OCI-LY7 (cell line): Measurements from ENCODE around the gene HAAO. TPM values are rescaled to one million over a fixed set of nuclear protein-coding genes. Genes with fewer than 3 reads are reported as not detected.

Experiments
- BruUV-seq: library from RNA; stranded (reverse); fragments of 400-500 nt; replicated peaks from 2 replicates; lab custom pipeline; 2021; lab: Mats Ljungman, UMichigan
- CTCF ChIA-PET: fragments of 300-600 bp; sonication (Branson Sonifier 250); formaldehyde crosslinking; loops from one replicate; lab custom pipeline; 2022; ENCODE audit warnings: antibody characterized with exemption; ENCODE audit not compliant: unreplicated experiment; lab: Charles Lee
- POLR2A ChIA-PET: fragments of 300-600 bp; sonication (Branson Sonifier 250); formaldehyde crosslinking; loops from one replicate; lab custom pipeline; 2022; ENCODE audit warnings: antibody characterized with exemption; lab: Charles Lee
- DNase-seq: peaks from one replicate; pipeline ENCODE4 v3.0.0-alpha.2; 2015; ENCODE audit warnings: low spot score
- H2AFZ ChIP-seq: fragments of 200-600 bp; sonication (generic), shearing (Covaris generic); 2 replicates; pipeline ENCODE4 v1.6.1; 2014; ENCODE audit warnings: mild to moderate bottlenecking, antibody characterized with exemption, low read length, moderate library complexity
- H3K27ac ChIP-seq: fragments of 200-600 bp; sonication (generic); 2 replicates; pipeline ENCODE4 v1.5.1; 2014; ENCODE audit warnings: mixed run types, low read depth, mild to moderate bottlenecking, moderate library complexity, low read length, inconsistent platforms; ENCODE audit not compliant: poor library complexity, severe bottlenecking
- H3K36me3 ChIP-seq: fragments of 200-600 bp; sonication (generic); 2 replicates; pipeline ENCODE4 v1.6.1; 2014; ENCODE audit warnings: mild to moderate bottlenecking, antibody characterized with exemption, low read length, moderate library complexity, mixed read lengths; ENCODE audit not compliant: insufficient read depth
- H3K4me1 ChIP-seq: fragments of 200-600 bp; sonication (generic); 2 replicates; pipeline ENCODE4 v1.5.1; 2014; ENCODE audit warnings: mild to moderate bottlenecking, low read length; ENCODE audit not compliant: insufficient read depth, poor library complexity, severe bottlenecking
- H3K4me2 ChIP-seq: fragments of 200-600 bp; sonication (generic); 2 replicates; pipeline ENCODE4 v1.6.1; 2014; ENCODE audit warnings: mild to moderate bottlenecking, low read length
- H3K4me3 ChIP-seq: fragments of 200-600 bp; sonication (generic); 2 replicates; pipeline ENCODE4 v1.5.1; 2014; ENCODE audit warnings: mild to moderate bottlenecking, low read depth, low read length; ENCODE audit not compliant: poor library complexity, severe bottlenecking
- H3K79me2 ChIP-seq: fragments of 200-600 bp; sonication (generic); 2 replicates; pipeline ENCODE4 v1.6.1; 2016; ENCODE audit warnings: low read depth, mild to moderate bottlenecking, low read length, moderate library complexity, mixed read lengths; ENCODE audit not compliant: insufficient read depth
- H3K9me2 ChIP-seq: fragments of 200-600 bp; sonication (generic); 2 replicates; pipeline ENCODE4 v1.6.1; 2016; ENCODE audit warnings: mild to moderate bottlenecking, low read length, mixed read lengths; ENCODE audit not compliant: insufficient read depth
- H3K9me3 ChIP-seq: fragments of 200-600 bp; sonication (generic); 2 replicates; pipeline ENCODE4 v1.6.1; 2014; ENCODE audit warnings: mild to moderate bottlenecking, mixed run types, low read length, mixed read lengths
- H4K20me1 ChIP-seq: fragments of 200-600 bp; sonication (generic); 2 replicates; pipeline ENCODE4 v1.6.1; 2014; ENCODE audit warnings: mild to moderate bottlenecking, antibody characterized with exemption, low read length, moderate library complexity, mixed read lengths; ENCODE audit not compliant: insufficient read depth
- CTCF ChIP-seq: fragments of 200-600 bp; sonication (generic); conservative IDR thresholded peaks from 2 replicates; pipeline ENCODE4 v1.5.1; 2014; ENCODE audit warnings: mild to moderate bottlenecking, antibody characterized with exemption, low read length, moderate library complexity, mixed read lengths
- EZH2phosphoT487 ChIP-seq: fragments of 200-600 bp; sonication (generic); IDR thresholded peaks from 2 replicates; pipeline ENCODE4 v1.6.1; 2018; ENCODE audit warnings: low read depth, borderline replicate concordance, mild to moderate bottlenecking, mixed run types, antibody characterized with exemption, low read length, moderate library complexity, mixed read lengths
- intact Hi-C: fragments of 100-400 bp; cut with micrococcal nuclease; formaldehyde crosslinking; loops from one replicate; pipeline ENCODE4 v1.10.0; 2022; ENCODE audit not compliant: unreplicated experiment
- total RNA-seq, 2 experiments: library from RNA; depleted of rRNA in 1 of 2; stranded (reverse); fragments of >200 nt in 1 of 2; shearing (Covaris generic) in 1 of 2; gene quantifications; 2 replicates each; pipeline ENCODE4 v1.2.3, GENCODE V29; 2014 to 2022

The HAAO gene
- total RNA-seq, 2 experiments from 2014 or later = not detected

- POLR2A ChIA-PET = no interaction called here
- no peaks in the 10 kb centered on the region for H3K9me3 ChIP-seq
- intact Hi-C loops = no loop called here
- H3K4me3 ChIP-seq = no peak overlapping the region
- H3K79me2 ChIP-seq = no peaks in the 10 kb centered on the region
- H3K4me2 ChIP-seq = no peak overlapping the region
- no peaks in the 10 kb centered on the region for H3K36me3 ChIP-seq
- no peaks in the 10 kb centered on the region for H3K9me2 ChIP-seq
- BruUV-seq = no TSS peak
- no peak overlapping the region for H2AFZ ChIP-seq
- no peak for DNase-seq
- no peak overlapping the region for H3K27ac ChIP-seq
- CTCF ChIA-PET = no interaction called here
- TF ChIP-seq EZH2phosphoT487 = no peak
- TF ChIP-seq CTCF = no peak
- H3K4me1 ChIP-seq = peaks cover 15% of the 10 kb centered on the region
- no peaks in the 10 kb centered on the region for H4K20me1 ChIP-seq
These were observed 14.4 kb upstream of the HAAO start for GRCh38 chr2:42806786-42807185.

GRCh38 chr2:42804891-42805290 is 12.5 kb upstream of the HAAO start:
- intact Hi-C loops = no loop called here
- Histone ChIP-seq H3K36me3 (no peaks in the 10 kb centered on the region), H3K9me3 (no peaks in the 10 kb centered on the region), H3K27ac (no peak overlapping the region), H3K9me2 (no peaks in the 10 kb centered on the region), H2AFZ (no peak overlapping the region), H3K79me2 (no peaks in the 10 kb centered on the region), H3K4me3 (no peak overlapping the region), H3K4me2 (no peak overlapping the region), H3K4me1 (peaks cover 8% of the 10 kb centered on the region), H4K20me1 (no peaks in the 10 kb centered on the region)
- no TSS peak for BruUV-seq
- POLR2A ChIA-PET = no interaction called here
- TF ChIP-seq EZH2phosphoT487 (no peak), CTCF (no peak)
- no peak for DNase-seq
- CTCF ChIA-PET = interaction anchor here (1.2 kb wide), 1 partner anchor 9 kb away, joined by 3 read pairs; no protein-coding TSS in a partner anchor

DNA sequence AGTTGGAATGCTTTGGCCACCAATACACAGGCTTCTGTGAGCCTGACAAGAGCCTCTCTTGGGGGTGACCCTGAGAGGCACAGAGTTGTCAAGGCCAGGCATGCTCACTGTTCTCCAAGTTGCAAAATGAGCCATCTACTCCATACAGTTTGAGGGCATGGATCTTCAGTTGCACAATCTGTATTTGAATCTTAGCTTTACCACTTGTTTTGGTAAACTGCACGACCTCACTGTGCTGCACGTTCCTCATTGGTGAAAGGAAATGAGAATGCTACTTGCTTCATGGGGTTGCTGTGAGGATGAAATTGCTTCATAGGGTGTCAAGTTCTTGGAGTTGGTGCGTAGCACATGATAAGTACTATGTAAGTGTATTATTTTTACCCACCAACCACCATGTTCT is 12.0 kb upstream of the HAAO start:
- intact Hi-C loops = no loop called here
- no peaks in the 10 kb centered on the region for H3K9me2 ChIP-seq

More for the DNA sequence above, 12.0 kb upstream of the HAAO start:
- Histone ChIP-seq H2AFZ (no peak overlapping the region), H3K4me1 (peaks cover 5% of the 10 kb centered on the region), H3K9me3 (no peaks in the 10 kb centered on the region), H3K36me3 (no peaks in the 10 kb centered on the region), H3K79me2 (no peaks in the 10 kb centered on the region), H4K20me1 (no peaks in the 10 kb centered on the region), H3K27ac (no peak overlapping the region), H3K4me2 (no peak overlapping the region), H3K4me3 (no peak overlapping the region)
- ChIA-PET POLR2A (no interaction called here), CTCF (no interaction called here)
- BruUV-seq = no TSS peak
- DNase-seq = no peak
- TF ChIP-seq CTCF (no peak), EZH2phosphoT487 (no peak)
